ENCODE measurements around the gene ADAMTS19.
"Not testable (repeated sequence)": the region's sequence is repeated elsewhere in the genome, so short reads cannot be mapped to it uniquely, and the experiment has no call there.

The ADAMTS19 gene
- 0 reads per million in 4 donors for total RNA-seq

- peak in 1 of 5 donors; percentile 1 for DNase-seq
Measured at GRCh38 chr5:129459777-129460671, at the start of gene ADAMTS19. ADAMTS19 (plus strand) TSS chr5:129460298; CDS start chr5:129460392, 94 bp downstream.

- no peak for DNase-seq
Measured at GRCh38 chr5:129410488-129410887, 49.6 kb upstream of the ADAMTS19 start.

- DNase-seq, result no peak
Measured at GRCh38 chr5:129412721-129413120, 47.4 kb upstream of the ADAMTS19 start.

- DNase-seq, result no peak
Measured at GRCh38 chr5:129413570-129413969, 46.5 kb upstream of the ADAMTS19 start.

GRCh38 chr5:129419292-129419691, 40.8 kb upstream of the ADAMTS19 start:
- DNase-seq, result no peak

GRCh38 chr5:129425031-129425430, 35.1 kb upstream of the ADAMTS19 start:
- no peak for DNase-seq

GRCh38 chr5:129426071-129426470, 34.0 kb upstream of the ADAMTS19 start:
- DNase-seq, result no peak

- DNase-seq, result not testable (repeated sequence)
Measured at GRCh38 chr5:129428636-129429035, 31.5 kb upstream of the ADAMTS19 start.

GRCh38 chr5:129431406-129431805, 28.7 kb upstream of the ADAMTS19 start:
- DNase-seq, result no peak

GRCh38 chr5:129438322-129438721, 21.8 kb upstream of the ADAMTS19 start:
- DNase-seq, result no peak

GRCh38 chr5:129440424-129440823, 19.7 kb upstream of the ADAMTS19 start:
- DNase-seq, result no peak

GRCh38 chr5:129441096-129441495, 19.0 kb upstream of the ADAMTS19 start:
- no peak for DNase-seq

- no peak for DNase-seq
Measured at GRCh38 chr5:129445379-129445778, 14.7 kb upstream of the ADAMTS19 start.

- no peak for DNase-seq
Measured at GRCh38 chr5:129447968-129448367, 12.1 kb upstream of the ADAMTS19 start.

- DNase-seq, result no peak
Measured at GRCh38 chr5:129448654-129449053, 11.4 kb upstream of the ADAMTS19 start.

- no peak for DNase-seq
Measured at GRCh38 chr5:129454461-129454860, 5.6 kb upstream of the ADAMTS19 start.

GRCh38 chr5:129459450-129459776, 685 bp upstream of the ADAMTS19 start:
- no peak for DNase-seq

GRCh38 chr5:129460672-129460935, 506 bp downstream of the ADAMTS19 start:
- DNase-seq, result no peak

GRCh38 chr5:129460936-129461710, 1.0 kb downstream of the ADAMTS19 start:
- DNase-seq, result peak in 1 of 5 donors; percentile 3

- DNase-seq, result no peak
Measured at GRCh38 chr5:129461711-129462332, 1.7 kb downstream of the ADAMTS19 start.

- no peak for DNase-seq
Measured at GRCh38 chr5:129465776-129466344, 5.8 kb downstream of the ADAMTS19 start.

GRCh38 chr5:129474544-129474943, 14.4 kb downstream of the ADAMTS19 start:
- DNase-seq, result no peak

- no peak for DNase-seq
Measured at GRCh38 chr5:129476751-129477150, 16.7 kb downstream of the ADAMTS19 start.

Data from T-helper 1 cell (primary cell).